Vagina (tissue), 2 donors: Measurements from ENCODE around the gene MACO1.
"Not testable (repeated sequence)": the region's sequence is repeated elsewhere in the genome, so short reads cannot be mapped to it uniquely, and the experiment has no call there.

Source experiments
- POLR2A ChIP-seq, 2 donors: fragments of 450-650 bp; IDR thresholded peaks; one replicate each; pipeline ENCODE4 v1.6.1; 2017; ENCODE audit warnings: antibody characterized with exemption in 2 of 2, mild to moderate bottlenecking in 2 of 2, moderate library complexity in 2 of 2
- TF ChIP-seq, protein P1 (sequence below), 3 experiments: fragments of 450-650 bp in 2 of 3; fragments of 200-600 bp in 1 of 3; sonication (generic) in 1 of 3; IDR thresholded peaks; one replicate each; pipeline ENCODE4 v1.5.1; 2017 to 2019; ENCODE audit warnings: antibody characterized with exemption in 3 of 3, mild to moderate bottlenecking in 2 of 3, moderate library complexity in 2 of 3

DNA sequence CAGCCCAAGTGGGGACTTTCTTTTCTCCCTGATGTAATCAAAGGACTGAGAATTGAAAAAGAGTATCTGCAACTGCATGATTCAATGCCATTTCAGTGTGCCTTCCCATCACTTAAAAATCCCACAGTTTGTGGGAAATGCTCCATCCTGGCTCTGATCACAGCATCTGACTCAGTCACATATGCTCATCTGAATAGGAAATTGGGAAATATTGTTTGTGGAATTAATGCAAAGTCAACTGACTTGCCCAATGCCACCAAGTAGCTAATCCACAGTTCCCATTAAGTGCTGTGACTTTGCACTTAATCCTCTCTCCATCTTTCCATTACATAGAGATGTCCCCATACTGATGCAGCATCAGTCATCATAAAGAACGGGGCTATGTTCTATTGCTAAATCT is 47.6 kb upstream of the MACO1 start:
- not testable (repeated sequence) for TF ChIP-seq POLR2A (IDR thresholded peaks at IDR 0.05)
- TF ChIP-seq, protein P1, sequence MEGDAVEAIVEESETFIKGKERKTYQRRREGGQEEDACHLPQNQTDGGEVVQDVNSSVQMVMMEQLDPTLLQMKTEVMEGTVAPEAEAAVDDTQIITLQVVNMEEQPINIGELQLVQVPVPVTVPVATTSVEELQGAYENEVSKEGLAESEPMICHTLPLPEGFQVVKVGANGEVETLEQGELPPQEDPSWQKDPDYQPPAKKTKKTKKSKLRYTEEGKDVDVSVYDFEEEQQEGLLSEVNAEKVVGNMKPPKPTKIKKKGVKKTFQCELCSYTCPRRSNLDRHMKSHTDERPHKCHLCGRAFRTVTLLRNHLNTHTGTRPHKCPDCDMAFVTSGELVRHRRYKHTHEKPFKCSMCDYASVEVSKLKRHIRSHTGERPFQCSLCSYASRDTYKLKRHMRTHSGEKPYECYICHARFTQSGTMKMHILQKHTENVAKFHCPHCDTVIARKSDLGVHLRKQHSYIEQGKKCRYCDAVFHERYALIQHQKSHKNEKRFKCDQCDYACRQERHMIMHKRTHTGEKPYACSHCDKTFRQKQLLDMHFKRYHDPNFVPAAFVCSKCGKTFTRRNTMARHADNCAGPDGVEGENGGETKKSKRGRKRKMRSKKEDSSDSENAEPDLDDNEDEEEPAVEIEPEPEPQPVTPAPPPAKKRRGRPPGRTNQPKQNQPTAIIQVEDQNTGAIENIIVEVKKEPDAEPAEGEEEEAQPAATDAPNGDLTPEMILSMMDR (IDR thresholded peaks at IDR 0.05): not testable (repeated sequence)
